NCI-H1930 (cell line): ENCODE results near the gene FAM3D.

Source experiments
- DNase-seq, 2 experiments: peaks; one replicate each; lab custom pipeline; 2025; lab: John Stamatoyannopoulos, UW

FAM3D gene

DNA sequence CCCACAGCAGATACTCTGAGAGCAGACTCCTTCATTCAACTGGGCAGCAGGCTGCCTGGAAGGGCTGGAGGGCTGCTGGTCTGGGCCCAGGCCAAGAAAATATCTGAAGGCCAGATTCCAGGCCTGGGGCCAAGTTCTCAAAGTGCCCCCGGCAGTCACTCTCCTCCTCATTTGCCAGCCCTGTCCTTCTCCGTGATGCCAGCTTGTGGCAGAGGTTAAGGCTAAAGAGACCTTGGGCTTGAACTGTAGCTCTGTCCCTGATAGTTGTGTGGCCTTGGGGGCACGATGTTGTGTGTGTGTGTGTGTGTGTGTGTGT is 39.0 kb downstream of the FAM3D start:
- no peak for DNase-seq

DNA sequence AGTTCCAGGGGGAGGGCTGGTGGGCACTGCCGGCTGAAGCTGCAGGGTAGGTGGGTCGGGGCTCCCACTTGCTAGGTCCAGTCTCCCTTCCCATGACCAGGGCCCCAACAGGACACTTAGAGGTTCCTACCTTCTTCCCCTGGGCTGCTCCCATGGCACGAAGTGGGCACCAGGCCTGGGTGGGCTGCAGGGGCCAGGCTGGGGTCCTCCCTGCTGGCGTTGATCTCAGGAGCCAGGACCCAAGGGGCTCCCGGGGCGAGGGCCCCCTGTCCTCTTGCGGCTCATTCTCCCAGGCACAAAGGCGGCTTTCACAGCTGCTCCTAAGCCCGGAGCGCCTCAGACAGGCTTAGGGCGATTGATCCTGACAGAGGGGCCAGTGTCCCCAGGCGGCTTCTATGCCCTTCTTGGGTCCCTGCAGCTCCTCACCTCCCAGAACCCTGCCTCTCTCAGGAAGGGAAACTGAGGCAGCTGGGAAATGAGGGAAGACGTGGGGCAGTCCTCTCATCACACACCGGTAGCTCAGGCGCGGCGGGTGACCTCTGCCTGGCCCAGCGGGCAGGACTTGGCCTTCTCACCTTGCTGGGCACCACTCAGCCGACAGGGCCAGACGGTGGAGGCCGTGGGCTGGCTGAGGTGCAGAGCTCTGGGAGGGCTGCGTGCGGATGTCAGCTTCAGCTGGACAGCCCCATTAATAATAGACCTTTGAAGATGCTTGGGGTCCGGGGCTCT is 39.6 kb downstream of the FAM3D start:
- DNase-seq: no peak

DNA sequence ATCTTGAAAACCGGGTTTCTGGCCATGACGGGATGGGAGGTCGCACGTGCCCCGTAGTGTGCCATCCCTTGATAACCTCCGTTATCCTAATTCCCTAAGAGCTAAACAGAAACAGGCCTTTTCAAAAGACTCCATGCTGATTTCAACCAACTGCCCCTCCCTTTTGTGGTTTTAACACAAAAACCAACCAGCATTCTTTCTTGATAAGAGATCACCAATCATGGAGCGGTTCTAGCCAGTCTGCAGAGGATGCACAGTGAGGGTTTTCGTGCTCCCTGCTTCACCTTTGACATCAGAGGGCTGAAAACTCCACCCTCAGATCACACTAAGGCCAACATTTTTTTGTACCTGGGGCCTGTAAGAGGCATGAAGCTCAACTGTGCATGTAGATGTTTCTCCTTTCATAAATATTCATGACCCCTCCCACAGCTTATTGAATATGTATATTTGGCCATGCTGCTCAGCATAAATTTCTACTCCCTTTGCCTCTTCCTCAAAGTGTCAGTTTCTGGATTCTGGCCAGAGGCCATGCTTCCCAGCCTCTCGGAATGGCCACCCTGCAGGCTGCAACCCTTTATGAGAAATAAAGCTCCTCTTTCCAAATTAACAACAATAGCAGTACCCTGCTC is 41.3 kb downstream of the FAM3D start:
- DNase-seq: no peak

DNA sequence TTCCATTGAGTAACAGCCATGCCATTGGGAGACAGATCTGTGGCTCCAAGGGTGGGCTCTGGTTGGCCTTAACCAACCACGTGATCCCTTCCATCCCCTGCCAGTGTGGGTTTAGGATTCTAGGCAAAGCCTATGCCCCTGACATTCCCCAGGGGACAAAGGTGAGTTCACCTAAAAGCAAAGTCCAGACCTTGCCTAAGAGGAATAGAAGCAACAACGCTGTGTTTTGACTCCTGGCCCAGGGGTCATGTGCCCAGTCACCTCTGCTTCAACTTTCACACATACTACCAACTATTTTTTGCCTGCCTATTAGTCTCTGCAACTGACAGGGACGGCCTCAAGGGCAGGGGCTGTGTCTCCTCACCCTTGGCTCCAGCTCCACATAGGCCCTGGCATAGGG is 42.0 kb downstream of the FAM3D start:
- no peak for DNase-seq

DNA sequence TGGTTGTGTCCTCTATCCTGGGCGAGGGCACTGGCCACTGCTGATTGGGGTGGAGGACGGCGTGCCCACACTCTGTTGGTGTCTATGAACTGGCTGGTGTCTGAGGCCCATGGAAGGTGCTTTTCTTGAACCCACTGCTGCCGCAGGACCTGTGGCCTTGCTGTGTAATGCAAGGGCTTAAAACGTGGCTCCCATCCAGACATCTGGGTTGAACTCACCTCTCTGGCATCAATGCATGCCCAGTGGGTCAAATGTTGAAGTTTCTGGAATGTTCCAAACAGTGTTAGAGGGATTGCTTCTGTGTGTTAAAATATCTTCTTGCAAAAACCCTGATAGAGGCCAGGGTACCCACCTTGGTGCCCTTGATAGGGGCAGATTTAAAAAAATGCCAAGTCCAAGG is 42.6 kb downstream of the FAM3D start:
- DNase-seq: no peak

DNA sequence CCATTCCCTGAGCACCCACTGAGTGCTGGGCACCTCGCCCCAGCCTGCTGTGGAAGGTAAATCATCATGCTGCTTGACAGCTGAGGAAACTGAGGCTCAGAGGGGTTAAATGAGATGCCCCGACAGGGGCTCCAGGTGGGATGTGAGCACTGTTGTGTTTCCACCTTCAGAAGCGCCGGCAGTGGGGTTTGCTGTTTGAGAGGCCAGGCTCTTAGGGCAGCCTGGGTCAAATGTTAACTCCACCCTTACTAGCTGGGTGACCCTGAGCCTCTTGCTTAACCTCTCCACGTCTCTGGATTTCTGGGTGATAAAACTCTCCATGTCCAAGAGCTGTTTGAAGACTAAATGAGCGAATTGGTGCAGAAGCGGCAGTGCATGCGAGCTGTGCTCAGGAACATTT is 43.1 kb downstream of the FAM3D start:
- DNase-seq: no peak

DNA sequence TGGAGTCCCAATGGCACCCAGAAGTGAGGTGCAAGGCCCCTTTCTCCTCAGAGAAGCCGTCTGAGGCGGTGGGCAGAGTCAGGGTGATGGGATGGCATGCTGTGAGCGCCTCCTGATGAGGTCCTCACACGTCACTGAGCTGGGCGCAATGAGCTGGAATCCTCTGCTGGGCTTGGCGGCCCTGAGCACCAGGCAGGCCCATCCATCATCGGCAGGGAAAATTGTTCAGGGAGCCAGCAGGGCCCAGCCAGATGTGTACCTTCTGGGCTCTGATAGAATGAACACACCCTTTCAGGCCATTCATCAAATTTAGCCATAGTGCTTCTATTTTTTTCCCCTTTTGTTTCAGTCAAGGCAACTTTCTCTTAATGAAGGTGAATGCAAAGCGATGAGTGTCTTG is 43.7 kb downstream of the FAM3D start:
- no peak for DNase-seq

DNA sequence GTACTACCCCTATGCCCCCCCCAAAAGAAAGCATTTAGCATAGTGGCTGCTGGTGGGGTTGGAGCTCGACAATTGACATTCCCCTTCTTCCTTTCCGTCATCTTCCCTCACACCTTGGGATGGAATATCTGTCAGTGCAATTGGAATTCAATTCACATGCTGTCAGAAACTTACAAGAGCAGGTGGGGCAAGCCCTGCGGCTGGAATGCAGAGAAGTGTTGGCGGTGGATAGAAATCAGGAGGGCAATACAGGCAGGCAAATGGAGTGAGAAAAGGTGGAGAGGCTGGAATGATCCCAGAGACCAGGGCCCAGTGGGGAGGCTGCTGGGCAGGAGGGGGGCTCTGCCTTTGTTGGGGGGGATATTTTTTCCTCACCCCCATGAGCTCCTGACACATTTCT is 44.1 kb downstream of the FAM3D start:
- DNase-seq: no peak

DNA sequence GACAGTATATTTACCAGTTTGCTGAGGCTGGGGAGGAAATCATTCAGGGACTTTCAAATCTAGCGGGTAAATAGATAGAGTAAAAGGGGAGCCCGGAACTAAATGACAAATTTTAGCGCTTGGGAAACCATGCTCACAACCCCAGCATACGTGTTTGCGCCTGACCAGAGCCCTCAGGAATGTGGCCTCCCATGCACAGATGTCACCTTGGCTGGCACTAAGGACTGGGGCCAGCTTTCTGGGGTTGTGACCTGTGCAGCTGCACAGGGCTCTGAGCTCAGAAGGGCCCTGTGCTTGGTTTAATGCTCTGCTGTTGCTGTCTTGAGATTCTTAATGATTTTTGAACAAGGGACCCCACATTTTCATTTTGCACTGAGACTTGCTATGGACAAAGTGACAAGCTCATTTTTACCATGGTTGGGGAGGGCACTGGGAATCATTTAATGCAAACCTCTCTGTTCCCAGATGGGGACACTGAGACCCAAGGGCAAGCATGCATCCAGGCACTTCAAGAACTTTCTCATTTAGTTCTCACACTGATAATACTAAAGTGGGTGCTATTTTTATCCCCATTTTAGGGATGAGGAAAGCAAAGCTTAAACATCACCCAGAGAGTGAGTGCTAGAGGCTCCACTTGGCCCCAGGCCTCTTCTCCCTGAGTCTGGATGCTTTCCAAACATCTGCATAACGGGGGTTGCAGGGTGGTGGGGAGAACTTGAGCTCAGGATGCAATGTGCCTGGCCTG is 45.3 kb downstream of the FAM3D start:
- DNase-seq: no peak

DNA sequence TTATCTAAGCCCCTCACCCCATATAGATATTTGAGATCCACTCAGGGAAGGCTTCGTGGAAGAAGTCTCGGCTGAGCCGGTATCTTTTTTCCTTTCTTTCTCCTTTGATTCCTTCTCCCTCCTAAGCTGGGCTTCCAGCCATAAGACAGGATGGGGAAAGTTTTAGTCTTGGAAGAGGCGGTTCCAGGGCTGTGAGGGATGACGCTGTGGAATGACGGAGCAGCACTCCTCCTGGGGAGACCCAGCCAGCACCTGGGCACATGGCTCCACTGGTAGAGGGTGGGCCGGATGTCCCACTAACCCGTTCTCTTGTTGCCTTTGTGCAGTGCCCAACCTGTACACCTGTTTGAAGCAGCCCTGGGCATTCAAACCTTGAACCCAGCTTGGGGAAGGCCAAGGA is 46.2 kb downstream of the FAM3D start:
- no peak for DNase-seq

DNA sequence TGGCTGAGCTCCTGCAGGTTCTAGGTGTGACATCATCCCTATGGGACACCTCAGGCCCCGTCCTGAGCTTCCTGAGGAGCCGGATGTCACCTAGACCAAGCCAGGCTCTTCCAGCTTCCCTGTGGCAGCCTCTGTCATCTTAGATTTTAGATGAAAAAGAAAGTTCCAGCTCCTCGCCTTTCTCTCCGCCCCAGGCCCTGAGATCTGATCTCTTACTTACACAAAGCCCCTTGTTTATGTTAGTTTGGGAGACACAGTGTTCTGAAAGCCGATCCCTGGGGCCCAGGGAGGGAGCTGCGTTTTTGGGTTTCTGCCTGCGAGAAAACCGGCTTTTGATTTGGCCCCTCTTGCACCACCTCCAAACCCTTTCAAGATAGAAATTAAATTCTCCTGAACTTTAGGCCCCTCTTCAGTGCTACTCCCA is 49.2 kb downstream of the FAM3D start:
- DNase-seq: no peak

DNA sequence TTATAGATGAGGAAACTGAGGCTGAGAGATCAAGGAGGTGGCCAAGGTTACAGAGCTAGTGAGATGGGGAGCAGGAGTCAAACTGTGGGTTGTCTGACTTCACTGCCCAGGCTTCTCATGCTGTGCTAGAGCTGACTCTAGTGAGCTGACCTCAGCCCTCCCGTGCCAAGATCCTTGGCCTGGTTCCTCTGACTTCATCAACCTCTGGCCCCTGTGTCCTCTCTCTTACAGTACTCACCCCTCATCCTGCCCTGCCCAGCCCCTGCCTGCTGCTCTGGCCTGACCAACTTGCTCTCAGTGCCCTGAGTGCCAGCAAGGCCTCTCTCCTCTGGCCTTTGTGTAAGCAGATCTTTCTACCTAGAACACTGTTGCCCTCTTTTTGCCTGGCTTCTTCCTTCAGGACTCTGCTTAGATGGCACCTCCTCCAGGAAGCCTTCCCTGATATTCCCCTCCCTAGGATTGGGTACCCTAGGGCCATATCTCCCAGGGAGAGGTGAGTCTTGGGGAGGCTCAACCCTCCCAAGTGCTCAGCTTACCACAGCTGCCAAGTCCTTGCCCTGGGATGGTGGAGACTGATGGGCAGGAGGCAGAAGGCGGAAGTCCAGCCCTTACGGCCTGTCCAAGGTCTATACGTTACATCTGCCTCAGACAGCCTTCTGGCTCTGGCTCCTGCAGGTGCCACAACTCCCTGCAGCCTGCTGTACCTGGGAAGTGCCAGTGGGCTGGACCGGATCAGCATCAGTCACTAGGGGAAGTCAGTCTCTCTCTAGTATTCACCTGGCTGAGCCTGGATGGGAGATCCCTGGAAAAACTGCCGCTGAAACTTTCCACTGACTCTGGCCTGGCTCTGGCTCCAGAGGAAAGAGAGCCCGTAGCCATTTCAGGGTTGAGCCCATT is 53.1 kb downstream of the FAM3D start:
- no peak for DNase-seq

DNA sequence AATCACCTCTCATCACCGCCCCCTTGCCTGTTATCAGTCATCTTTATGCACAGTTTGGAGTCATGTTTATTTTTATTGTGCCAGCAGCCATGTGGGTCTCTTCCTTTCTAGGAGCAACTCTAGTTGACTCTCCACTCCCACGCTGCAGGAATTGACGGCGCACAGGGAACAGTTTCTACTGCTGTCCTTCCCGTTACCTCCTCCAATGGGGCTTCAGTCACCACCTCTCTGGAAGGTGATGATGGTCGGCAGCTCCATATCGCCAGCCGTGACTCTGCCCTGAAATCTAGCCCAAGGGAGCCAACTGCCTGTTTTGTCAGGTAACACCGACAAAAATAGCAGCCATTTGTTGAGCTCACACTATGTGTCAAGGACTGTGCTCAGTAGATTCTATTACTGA is 53.7 kb downstream of the FAM3D start:
- DNase-seq: no peak

DNA sequence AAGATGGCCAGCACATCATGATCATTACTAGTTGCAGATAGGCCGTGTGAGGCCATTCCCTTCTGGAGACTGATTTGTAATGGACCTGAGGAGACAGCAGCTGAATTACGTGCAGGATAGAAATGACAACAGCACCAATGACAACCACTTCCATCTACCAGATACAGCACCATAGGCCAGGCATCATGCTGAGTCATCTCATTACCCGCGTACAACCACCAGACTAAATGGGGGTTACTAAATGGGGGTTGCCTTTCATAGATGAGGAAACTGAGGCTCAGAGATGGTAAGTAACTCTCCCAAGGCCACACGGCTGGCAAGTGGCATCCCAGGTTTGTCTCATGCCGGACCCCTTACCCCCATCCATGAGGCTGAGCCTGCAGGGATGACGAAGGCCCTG is 56.6 kb downstream of the FAM3D start:
- no peak for DNase-seq

DNA sequence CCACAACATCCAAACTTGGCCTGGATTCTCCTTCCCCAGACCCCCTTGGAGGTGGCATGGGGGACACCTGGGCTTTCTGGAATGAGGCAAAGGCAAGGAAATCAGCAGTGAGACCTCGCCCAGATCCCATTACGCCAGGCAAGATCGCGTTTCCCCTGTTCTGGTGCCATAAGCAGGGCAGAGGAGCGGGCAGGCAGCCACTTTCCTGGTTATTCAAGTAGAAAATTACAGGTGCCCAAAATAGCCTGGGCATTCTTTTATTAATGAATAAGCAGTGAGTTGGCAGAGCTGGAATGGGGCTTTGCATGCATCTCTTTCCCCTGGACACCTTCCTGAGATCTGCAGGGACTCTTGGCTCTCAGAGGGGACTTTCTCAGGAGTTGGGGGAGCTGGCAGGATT is 57.9 kb downstream of the FAM3D start:
- DNase-seq: no peak

DNA sequence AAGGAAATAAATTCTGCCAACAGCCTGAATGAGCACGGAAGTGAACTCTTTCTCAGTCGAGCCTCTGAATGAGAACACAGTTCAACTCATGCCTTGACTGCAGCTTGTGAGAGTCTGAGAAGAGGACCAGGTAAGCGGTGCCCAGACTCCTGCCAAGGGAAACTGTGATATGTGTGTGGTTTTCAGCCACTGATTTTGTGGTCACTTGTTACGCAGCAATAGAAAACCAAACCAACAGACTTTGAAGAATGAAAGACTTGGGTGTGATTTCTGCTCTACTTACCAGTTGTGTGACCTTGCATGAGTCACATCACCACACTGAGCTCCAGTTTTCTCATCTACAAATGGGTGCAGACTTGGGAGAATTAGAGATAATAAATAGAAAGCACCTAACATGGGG is 58.8 kb downstream of the FAM3D start:
- no peak for DNase-seq

DNA sequence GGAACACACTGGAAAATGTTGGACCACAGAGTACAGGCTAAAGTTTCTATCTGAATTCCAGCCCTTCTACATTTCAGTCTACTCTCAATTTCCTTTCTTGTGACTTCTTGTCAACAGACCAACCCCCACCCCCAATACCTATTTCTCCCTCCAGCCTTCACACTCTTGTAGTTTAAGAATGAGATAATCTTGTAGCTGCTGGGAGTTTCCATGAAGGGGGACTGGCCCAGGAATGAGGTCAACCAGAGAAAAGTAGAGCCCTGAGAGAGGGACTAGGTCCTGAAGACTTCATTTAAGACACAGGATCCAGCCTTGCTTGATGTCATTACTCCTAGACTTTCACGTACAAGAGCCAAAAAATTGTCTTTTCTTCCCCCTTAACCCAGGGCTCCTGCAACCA is 59.9 kb downstream of the FAM3D start:
- DNase-seq: no peak

DNA sequence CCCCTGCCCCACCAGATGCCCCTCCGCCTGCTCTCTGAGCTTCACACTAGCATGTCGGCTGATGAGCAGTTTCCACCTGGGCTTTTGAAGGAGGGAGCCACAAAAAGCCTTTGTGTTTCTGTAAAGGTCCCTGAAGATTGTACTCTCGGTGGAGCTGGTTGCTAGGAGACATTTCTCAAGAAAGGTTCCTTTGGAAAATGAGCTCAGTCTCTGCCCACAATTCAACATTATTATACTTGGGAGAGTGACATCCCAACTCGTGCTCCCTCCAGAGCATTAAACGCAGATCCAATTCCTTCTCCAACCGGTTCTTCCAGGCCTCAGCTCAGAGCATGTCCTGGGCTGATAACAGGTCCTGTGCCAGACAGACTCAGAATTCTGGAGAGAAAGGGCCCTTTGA is 62.5 kb downstream of the FAM3D start:
- no peak for DNase-seq

DNA sequence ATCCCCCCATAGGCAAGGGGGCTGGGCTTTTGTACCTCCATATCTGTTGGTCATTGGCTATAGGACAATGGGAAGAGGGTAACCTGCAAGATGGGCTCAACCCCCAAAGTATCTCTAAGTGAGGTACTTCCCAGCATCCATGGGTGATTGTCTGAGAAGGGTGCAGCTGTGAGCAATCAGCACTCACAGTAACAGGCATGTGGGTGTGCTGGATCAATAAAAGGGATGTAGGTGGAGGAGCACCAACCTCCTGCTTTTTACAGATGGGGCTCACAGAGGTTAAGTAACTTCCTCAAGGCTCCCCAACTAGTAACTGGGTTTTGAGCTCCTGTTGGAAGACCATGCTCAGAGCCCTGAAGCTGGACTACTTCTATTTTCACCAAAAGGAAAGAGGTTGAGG is 63.0 kb downstream of the FAM3D start:
- DNase-seq: no peak

DNA sequence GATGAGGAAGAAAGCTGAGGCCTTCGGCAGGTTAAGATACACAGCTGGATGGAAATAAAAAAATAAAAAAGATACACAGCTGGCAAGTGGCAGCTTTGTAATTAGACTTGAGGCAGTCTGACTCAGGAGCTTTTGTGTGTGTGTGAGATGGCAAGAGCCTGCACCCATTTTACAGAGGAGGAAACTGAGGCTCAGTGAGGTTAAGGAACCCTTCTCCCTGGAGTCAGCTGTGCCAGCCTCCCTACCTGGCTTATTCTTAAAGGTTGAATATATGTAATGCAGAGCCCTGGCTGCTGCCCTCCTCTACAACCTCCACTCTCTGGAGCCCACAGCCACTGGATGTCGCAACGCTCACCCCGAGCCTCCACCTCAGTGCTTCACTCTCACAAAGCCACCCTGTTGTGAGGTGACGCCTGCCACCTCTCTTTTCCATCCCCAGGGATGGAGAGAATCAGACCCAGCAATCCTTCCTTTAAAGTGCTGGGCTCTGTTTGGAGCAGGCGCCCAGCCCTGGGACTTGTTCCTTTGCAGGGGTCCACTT is 68.7 kb downstream of the FAM3D start:
- DNase-seq: no peak

DNA sequence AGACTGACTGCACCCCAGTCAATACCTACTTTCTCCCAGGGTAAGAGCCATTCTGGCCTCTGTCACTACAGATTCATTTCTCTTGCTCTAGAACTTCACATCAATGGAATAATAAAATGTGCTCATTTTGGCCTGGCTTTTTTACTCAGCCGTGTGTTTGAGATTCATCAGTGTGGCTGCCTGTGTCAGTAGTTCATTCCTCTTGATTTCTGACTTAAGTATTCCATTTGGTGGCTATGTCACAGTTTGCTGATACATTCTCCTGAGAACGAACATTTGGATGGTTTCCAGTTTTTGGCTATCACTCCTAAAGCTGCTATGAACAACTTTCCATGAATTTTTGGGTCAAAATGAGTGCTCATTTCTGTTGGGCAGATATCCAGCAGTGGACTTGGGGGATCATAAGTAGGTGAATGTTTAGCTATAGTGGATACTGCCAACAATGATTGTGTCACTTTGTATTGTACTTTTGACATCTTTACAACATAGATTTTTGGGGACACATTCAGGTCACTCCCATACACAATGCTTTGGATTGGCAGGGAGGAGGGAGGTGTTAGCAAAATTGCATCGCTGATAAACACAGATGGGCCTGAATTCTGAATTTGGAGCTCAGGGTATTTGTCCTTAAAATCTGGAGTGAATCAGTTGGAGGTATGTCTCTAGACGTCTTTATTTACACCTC is 69.6 kb downstream of the FAM3D start:
- no peak for DNase-seq

DNA sequence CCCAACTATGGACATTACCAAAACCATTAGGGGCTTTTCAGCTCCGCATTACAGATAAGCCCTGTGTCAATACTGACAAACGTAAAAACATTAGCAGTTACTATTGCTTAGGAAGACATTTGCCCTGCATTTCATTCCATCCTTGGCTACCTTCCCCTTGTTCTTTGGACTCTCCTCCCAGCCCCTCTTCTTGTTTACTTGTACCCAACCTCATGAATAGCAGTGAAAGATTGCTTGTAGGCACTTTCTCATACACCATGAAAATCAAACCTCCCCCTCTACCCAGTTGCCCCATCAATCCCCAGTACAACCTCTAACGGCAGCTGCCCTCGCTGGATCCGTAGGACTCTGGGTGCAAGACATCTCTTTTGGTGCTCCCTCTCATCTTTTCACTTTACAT is 72.5 kb downstream of the FAM3D start:
- no peak for DNase-seq
